Measurements from ENCODE around the gene NRSN2. TPM values are rescaled to one million over a fixed set of nuclear protein-coding genes. Genes with fewer than 3 reads are reported as not detected.

Gene NRSN2, protein sequence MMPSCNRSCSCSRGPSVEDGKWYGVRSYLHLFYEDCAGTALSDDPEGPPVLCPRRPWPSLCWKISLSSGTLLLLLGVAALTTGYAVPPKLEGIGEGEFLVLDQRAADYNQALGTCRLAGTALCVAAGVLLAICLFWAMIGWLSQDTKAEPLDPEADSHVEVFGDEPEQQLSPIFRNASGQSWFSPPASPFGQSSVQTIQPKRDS
- total RNA-seq: 33.1 and 38.2 TPM in 2 replicates
- polyA plus RNA-seq (2012): 56.8 TPM

DNA sequence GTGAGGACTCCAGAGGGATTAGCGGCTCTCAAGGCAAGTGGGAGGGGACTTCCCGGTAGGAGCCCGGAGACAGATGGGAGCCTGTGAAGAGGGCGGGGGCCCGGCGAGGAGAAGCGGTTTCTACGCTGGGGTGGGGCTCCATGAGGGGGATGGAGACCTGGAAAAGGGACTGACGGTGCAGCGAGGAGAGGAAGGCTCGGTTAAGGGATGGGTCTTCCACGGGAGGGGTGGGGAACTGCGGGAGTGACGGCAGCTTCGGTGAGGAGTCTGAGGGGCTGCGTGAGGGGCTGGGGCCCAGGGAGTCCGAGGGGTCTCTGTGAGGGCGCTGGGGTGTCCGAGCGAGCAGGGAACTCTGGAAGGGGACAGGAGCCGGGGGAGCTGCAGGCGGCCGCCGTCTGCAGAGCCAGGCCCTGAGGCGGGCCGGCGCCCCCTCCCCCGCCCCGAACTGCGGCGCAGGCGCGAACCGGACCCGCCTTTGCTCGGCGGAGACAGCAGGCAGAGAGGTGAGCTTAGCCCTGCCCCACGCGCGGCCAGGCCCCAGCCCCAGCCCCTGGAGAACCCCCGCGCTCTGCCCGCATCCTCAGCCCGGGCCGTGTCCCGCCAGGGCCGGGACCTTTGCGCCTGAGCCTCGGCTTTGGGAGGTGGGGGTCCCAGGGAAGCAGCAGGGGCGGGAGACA lies at the start of gene NRSN2:
Gene NRSN2 (plus strand): TSS at position 472 of the 677 bp plus-strand sequence. CDS start 2,533 bp downstream, outside the sequence.
- DNase-seq (ENCODE audit: low read depth): peak; percentile 72

DNA sequence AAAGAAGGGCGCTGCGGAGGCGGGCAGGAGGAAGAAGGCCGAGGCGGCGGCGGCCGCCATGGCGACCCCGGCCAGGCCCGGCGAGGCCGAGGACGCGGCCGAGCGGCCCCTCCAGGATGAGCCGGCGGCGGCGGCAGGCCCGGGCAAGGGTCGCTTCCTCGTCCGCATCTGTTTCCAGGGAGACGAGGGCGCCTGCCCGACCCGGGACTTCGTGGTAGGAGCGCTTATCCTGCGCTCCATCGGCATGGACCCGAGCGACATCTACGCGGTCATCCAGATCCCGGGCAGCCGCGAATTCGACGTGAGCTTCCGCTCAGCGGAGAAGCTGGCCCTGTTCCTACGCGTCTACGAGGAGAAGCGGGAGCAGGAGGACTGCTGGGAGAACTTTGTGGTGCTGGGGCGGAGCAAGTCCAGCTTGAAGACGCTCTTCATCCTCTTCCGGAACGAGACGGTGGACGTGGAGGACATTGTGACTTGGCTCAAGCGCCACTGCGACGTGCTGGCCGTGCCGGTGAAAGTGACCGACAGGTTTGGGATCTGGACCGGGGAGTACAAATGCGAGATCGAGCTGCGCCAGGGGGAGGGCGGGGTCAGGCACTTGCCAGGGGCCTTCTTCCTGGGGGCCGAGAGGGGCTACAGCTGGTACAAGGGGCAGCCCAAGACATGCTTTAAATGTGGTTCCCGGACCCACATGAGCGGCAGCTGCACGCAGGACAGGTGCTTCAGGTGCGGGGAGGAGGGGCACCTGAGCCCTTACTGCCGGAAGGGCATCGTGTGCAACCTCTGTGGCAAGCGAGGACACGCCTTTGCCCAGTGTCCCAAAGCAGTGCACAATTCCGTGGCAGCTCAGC lies 48.8 kb upstream of the NRSN2 start:
- DNase-seq (ENCODE audit: low read depth): peak; percentile 65

DNA sequence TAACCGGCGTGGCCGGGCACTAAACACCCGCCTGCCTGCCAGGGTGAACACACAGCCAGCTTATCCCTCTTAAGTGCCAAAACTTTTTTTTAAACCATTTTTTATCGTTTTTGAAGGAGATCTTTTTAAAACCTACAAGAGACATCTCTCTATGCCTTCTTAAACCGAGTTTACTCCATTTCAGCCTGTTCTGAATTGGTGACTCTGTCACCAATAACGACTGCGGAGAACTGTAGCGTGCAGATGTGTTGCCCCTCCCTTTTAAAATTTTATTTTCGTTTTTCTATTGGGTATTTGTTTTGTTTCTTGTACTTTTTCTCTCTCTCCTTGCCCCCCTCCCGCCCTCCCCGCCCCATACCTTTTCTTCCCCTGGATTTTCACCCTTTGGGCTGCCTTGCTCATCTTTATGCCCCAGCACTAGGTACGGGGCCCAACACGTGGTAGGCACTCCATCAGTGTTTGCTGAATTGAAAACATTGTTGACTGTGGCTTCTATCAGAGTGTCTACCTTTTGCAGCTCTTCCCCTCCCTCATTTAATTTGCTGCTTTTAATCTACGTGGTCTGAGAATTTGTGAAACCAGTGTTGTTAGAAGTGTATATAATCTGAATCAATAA lies 48.0 kb upstream of the NRSN2 start:
- no peak for DNase-seq (ENCODE audit: low read depth)

DNA sequence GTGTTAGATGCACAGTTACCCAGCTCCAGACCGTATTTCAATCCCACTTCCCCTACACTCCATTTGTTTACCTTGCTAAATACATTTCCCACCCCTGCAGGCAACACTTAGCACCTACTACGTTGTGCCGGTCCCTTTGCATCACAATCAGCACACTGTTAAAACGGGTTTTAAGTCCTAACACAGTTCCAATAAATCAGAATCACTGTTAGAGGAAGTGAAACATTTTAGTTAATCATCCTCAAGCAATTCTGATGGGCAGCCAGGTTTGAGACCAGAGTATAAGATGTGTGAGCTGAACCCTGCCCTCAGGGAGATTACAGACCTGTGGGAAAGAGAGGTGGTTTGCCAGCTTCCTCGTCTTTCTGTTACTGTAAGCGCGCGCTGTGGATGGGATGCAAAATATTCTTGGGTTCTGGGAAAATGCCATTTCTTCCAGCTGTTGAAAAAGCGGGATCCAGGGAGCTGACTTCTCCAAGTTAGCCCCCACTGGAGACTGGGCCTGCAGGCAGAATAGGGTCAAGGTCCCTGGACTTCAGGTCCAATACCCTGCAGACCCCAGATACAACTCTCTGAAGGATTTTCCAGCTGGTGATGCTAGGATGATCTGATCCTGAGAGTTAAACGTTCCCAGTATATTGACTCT lies 46.4 kb upstream of the NRSN2 start:
- no peak for DNase-seq (ENCODE audit: low read depth)

DNA sequence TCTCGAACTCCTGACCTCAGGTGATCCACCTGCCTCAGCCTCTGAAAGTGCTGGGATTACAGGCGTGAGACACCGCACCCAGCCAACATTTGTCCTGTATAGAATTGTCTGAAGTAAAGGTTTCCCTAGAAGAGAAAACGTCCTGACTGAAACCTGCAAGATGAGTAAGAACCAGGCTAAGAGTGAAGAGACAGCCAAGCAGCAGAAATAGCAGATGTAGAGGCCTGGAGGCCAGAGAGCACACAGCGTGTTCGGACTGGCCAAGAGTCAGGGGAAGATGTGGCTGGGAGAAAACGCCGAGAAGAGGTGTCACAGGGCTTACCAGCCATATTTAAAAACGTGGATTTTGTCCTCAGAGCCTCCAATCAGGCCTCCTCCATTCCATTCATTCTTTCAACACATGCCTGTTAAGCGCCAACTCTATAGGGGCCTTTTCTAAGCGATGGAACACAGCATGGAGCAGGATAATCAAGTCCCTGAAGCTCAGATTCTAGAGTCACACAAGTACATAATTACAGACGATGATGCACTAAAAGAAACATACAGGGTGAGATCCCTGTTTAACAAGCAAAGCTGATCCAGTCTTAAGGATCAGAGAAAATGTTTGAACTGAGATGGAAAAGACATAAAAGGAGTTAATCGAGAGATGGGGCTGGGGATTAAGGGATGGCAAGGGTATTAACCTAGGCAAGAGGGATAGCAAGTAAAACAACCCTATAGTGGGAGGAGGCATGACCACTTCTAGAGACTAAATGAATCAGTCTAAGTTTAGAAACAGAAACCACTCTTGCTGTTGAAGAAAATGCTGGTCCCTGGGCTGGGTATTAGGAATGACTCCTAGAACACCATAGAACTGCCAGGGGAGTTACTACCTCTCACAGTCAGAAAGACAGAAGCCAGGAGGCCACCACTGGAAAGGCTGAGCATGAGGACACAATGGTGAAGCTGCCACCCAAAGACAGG lies 44.7 kb upstream of the NRSN2 start:
- no peak for DNase-seq (ENCODE audit: low read depth)

DNA sequence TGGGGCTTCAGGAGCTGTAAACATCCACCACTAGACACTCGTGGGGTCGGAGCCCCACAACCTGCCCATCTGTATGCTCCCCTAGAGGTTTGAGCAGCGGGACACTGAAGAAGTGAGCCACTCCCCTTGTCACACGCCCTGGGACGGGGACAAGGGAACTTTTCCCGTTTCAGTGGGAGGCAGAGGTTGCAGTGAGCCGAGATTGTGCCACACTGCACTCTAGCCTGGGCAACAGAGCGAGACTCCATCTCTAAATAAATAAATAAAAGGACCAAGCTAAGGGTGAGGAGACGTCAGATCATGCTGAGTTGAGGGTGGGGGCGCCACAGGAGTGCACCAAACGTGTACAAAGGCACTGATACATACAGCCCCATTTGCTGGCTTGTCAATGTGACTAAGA lies 41.2 kb upstream of the NRSN2 start:
- no peak for DNase-seq (ENCODE audit: low read depth)

DNA sequence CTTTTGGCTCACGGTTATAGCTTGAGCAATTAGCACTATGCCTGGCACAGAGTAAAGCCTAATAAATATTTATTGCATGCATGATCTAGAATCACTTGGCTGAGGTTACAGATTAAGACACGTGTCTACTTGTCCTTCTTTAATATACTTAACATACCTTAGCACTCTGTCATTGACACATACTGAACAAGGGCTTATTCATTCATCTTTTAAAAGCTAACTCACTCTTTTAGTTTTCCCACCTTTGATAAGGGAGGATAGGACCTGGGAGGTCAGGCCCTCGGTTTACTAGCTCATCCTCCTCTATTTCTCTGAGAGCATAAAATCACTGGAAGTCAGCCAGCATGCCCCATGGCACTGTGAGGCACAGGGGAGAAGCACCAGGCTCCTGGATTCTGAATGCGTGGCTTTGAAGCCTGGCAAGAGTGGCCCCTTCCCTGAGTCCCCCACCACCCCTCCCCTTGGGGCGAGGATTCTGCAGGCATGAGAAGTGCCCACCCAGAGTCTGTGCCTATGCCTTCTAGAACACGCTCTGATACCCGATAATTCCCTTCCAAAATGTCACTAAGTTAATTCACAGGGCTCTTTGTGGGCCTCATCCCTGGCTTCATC lies 38.4 kb upstream of the NRSN2 start:
- DNase-seq (ENCODE audit: low read depth): no peak

DNA sequence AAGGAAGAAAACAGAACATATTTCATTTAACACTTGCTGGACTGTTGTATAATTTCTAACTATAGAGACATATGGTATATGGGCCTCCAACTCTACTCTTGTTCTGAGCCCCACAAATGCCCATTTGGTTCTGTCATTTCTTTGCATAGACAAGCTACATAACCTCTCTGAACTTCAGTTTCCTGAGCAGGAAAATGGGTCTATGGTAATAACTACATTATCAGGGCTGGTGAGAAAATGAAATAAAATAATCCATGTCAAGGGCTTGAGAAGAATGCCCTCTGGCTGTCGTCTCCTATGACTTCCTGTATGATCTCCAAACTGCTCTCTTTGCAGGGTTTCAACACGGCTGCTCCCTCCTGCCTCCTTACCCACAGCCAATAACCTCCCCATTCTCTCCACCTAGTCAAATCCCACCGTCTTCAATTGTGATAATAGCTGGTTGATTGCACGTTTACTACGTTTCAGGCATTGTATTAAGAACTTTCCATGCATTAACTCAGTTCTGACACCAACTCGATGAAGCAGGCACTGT lies 37.5 kb upstream of the NRSN2 start:
- DNase-seq (ENCODE audit: low read depth): peak; percentile 47

DNA sequence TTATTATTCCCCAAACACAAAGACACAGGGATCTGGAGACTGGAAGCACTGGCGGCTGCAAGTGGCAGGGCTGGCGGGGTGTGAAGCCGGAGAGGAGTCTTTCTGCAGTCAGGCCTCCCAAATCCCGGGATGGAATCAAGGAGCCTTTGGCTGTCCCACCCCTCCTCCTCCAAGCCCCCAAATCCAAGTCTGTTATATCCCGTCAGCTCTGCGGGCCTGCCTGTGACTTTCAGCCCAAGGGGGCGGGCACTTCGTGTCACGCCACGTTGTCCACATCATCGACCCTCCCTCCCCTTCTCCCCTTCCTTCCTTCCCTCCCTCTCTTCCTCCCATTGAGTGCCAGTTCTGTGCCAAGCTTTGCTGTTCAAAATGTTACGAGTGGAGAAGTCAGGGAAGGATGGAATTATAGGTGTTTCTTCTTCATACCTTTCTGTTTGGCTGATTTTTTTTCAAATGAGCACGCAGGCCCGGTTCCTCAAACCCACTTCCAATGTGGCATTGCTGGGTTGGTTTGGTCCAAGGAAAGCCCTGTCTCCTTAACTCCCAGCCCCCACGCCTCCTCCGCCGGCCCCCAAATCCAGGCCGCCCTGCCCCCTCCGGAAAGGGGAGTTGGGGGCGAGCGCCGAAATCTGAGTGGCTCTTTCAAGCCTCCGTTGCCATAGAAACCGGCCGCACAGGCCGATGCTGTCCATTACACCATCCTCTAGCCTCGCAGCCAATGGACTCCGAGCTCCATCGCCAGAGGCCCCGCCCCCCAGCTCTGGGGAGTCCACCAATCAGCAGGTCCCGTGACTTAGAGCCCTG lies 36.9 kb upstream of the NRSN2 start:
- peak; percentile 99 for DNase-seq (ENCODE audit: low read depth)

DNA sequence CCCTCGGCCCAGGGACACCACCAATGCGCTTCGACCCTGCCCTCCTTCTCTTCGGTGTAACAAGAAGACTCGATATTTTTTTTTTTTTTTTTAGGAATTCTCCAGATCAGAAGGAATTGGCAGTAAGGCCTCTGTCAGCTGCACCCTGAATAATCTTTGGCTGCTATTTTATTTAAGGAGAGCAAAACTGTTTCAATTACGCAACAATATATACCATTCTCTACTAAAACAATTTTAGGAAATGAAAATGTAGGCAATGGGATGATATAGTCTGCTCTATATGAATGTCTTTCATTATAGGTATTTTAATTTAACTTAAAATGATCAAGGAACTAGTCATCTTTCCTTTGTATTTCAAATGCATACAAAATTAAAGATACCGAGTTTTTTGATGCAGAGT lies 36.3 kb upstream of the NRSN2 start:
- no peak for DNase-seq (ENCODE audit: low read depth)

DNA sequence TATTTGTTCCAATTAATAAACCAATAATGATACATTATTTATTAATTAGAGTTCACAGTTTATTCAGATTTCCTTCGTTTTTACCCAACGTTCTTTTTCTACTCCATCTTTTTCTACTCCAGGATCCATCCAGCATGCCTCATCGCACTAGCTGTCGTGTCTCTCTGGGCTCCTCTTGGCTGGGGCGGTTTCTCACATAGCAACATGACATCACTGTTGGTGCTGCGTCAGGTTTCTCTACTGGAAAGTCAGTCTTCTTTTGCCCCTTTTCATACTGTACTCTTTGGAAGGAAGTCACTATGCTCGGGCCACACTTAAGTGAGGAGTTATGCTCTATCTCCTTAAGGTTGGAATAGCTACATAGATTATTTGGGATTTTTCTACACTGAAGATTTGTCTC lies 35.3 kb upstream of the NRSN2 start:
- DNase-seq (ENCODE audit: low read depth): no peak

DNA sequence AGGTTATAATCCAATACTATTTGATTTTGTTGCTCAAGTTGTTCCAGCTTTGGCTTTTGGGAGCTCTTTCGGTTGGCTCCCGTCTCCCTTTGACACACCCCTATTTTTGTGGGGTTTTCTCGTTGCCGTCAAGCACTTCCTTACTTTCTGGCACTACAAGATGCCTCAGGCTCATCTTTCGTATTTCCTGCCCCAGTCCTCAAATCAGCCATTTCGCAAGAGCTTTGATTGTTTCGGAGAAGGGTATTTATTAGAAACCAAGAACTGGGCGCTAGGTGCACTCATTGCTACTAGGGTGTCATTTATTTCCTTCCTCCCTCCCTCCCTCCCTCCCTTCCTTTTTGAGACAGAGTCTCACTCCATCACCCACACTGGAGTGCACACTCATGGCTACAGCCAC lies 34.8 kb upstream of the NRSN2 start:
- no peak for DNase-seq (ENCODE audit: low read depth)

DNA sequence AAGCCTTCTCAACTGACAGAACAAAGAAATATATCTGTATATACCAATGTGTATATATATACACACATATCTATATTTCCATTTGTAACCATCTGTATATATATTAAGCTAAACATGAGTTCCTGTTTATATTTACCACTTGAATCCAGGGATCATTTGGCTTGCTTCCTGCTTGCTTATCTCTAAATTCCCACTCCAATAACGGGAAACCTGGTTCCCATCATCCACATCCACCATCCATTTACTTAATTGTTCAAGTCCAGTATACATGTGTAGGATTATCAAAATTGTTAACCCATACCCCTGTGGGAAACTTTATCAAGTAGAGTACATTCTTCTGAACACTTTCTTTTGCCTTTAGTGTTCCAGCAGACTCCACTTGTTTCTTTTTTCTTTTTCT lies 34.0 kb upstream of the NRSN2 start:
- no peak for DNase-seq (ENCODE audit: low read depth)

DNA sequence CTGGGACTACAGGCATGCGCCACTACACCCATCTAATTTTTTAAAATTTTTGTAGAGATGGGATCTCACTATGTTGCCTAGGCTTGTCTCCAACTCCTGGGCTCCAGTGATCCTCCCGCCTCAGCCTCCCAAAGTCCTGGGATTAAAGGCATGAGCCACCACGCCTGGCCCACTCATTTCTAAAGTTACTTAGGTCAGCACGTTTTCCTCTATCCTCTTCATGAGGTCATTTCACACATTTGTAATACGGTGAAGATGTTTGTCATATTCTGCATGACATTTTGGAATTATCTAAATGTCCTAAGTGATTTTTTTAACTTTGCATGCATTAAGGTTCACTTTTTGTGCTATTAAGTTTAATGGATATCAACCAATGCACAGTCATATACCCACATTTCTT lies 33.5 kb upstream of the NRSN2 start:
- DNase-seq (ENCODE audit: low read depth): no peak

DNA sequence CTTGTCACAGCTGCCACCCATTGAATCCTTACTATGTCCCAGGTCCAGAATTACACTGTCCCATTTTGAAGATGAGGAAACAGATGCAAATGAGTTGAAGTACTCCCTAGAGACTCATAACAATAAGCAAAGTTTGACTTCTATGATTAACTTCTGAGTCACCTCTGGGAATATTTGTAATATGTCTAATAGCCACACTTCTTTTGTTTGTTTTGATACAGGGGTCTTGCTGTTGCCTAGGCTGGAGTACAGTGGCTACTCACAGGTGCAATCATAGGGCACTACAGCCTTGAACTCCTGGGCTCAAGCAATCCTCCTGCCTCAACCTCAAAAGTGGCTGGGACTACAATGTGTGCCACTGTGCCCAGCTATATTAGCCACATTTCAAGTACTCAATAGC lies 33.0 kb upstream of the NRSN2 start:
- DNase-seq (ENCODE audit: low read depth): peak; percentile 64

DNA sequence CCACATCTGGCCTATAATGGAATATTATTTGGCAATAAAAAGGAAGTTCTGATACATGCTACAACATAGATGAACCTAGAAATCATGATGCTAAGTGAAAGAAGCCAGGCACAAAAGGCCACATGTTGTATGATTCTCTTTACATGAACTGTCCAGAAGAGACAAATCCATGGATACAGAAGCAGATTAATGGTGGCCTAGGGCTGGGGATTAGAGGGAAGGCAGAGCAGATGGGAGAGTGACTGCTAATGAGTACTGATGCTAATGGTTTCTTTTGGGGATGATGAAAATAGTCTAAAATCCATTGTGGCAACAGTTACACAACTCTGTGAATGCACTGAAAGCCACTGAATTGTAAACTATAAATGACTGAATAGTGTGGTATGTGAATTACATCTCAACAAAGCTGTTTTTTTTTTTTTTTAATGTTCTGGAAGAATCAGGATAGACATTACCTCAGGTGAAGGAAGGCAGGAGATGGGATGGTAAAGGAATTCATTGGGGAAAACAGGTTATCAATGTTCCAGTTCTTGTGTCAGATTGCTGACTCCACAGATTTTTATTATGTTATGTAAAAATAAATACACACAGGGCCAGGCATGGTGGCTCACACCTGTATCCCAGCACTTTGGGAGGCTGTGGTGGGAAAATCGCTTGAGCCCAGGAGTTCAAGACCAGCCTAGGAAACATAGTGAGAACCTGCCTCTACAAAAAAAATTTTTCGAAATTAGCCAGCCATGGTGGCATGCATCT lies 30.4 kb upstream of the NRSN2 start:
- no peak for DNase-seq (ENCODE audit: low read depth)

DNA sequence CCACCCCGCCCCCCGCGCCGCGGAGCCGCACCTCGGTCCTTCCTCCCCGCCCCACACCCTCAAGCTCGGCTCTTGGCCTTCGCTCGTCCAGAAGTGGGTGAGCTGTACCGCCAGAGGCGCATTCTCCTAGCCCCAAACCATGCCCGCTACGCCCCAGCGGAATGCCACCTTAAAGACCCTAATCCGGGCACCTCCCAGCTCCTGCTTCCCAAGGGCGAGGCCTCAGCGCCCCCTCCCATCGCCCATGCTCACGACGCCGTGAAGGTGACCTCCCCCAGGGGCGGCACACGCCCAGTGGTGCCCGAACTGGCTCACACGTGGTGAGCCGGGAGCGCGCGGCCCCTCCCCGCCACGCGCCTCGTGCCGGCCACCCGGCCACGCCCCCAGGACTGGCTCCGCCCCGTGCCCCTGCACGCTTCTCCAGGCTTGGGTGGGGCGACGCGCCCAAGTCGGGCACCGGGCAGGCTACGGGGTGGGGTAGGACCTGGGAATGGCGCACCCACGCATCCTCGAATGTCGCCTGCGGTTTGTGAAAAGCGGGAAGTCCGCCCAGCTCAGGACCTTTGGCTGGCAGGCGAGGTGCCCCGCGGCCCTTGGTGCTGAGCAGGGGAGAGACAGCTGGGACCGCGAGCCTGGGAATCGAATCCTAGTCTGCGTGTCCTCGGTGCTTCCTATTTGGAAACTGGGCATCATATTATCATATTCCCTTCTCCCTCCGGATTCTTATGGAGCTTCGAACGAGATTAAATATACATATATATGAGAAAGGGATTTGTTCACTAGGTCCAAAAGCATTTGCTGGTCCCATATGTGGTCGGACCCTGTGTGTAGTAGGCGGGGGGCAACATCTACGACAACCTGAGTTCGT lies 22.5 kb upstream of the NRSN2 start:
- peak; percentile 95 for DNase-seq (ENCODE audit: low read depth)
